SK-N-DZ (cell line): ENCODE results near the gene COX7A2L.

Source experiments
- DNase-seq: peaks from one replicate; pipeline ENCODE4 v3.0.0-alpha.2; 2015; ENCODE audit warnings: low spot score

Gene COX7A2L

GRCh38 chr2:42321452-42322064, 39.5 kb downstream of the COX7A2L start:
- DNase-seq, result no peak

GRCh38 chr2:42319265-42319664, 41.8 kb downstream of the COX7A2L start:
- no peak for DNase-seq

- no peak for DNase-seq
Observed at GRCh38 chr2:42317945-42318344, 43.1 kb downstream of the COX7A2L start.

- DNase-seq, result no peak
Observed at GRCh38 chr2:42317486-42317885, 43.5 kb downstream of the COX7A2L start.

GRCh38 chr2:42316910-42317309, 44.1 kb downstream of the COX7A2L start:
- no peak for DNase-seq

GRCh38 chr2:42315844-42316470, 45.1 kb downstream of the COX7A2L start:
- no peak for DNase-seq

- DNase-seq, result no peak
Observed at GRCh38 chr2:42314892-42315468, 46.0 kb downstream of the COX7A2L start.

- DNase-seq, result no peak
Observed at GRCh38 chr2:42312106-42312505, 48.9 kb downstream of the COX7A2L start.

- no peak for DNase-seq
Observed at GRCh38 chr2:42310007-42310515, 51.0 kb downstream of the COX7A2L start.

- no peak for DNase-seq
Observed at GRCh38 chr2:42309366-42309765, 51.7 kb downstream of the COX7A2L start.

- DNase-seq, result no peak
Observed at GRCh38 chr2:42307180-42307579, 53.8 kb downstream of the COX7A2L start.

GRCh38 chr2:42304059-42304713, 56.8 kb downstream of the COX7A2L start:
- no peak for DNase-seq

- DNase-seq, result no peak
Observed at GRCh38 chr2:42303252-42303651, 57.8 kb downstream of the COX7A2L start.

- no peak for DNase-seq
Observed at GRCh38 chr2:42300527-42300926, 60.5 kb downstream of the COX7A2L start.
